Prostate gland (tissue), 2 donors: ENCODE measurements around the gene SSTR5.

Experiments
- CTCF ChIP-seq, 4 experiments: fragments of 200-600 bp in 2 of 4; fragments of 450-650 bp in 2 of 4; sonication (generic) in 2 of 4; IDR thresholded peaks; 1 replicate in 3 of 4; 2 replicates in 1 of 4; pipeline ENCODE4 v1.5.1; 2016 to 2019; ENCODE audit warnings: antibody characterized with exemption in 4 of 4, mild to moderate bottlenecking in 2 of 4, moderate library complexity in 2 of 4
- POLR2A ChIP-seq: fragments of 450-650 bp; IDR thresholded peaks from one replicate; pipeline ENCODE4 v1.6.1; 2016; ENCODE audit warnings: antibody characterized with exemption, mild to moderate bottlenecking

GRCh38 chr16:1037394-1038257 is 34.9 kb upstream of the SSTR5 start:
- TF ChIP-seq CTCF (IDR thresholded peaks at IDR 0.05) (no peak), POLR2A (no peak)
